Activated naive CD8-positive, alpha-beta T cell treated with anti-CD3 and anti-CD28 coated beads, Interleukin-2, amount 50 U/mL, for 24 hours (primary cell): ENCODE results near the gene ERLEC1.
"Not testable (repeated sequence)": the region's sequence is repeated elsewhere in the genome, so short reads cannot be mapped to it uniquely, and the experiment has no call there.

Source experiments
- ATAC-seq: fragments of 150-1000 bp; cut with Tn5 transposase; one replicate; pipeline ENCODE4 v1.10.0; 2021
- DNase-seq: peaks from one replicate; pipeline ENCODE4 v3.0.0; 2021
- H3K27ac Mint-ChIP-seq: one replicate; pipeline ENCODE4 v1.8.0; 2021; ENCODE audit warnings: mild to moderate bottlenecking, mixed read lengths
- H3K27me3 Mint-ChIP-seq: one replicate; pipeline ENCODE4 v1.8.0; 2021; ENCODE audit warnings: mixed read lengths
- H3K36me3 Mint-ChIP-seq: one replicate; pipeline ENCODE4 v1.8.0; 2021; ENCODE audit warnings: low read depth, mixed read lengths
- H3K4me1 Mint-ChIP-seq: one replicate; pipeline ENCODE4 v1.8.0; 2021; ENCODE audit warnings: mixed read lengths
- H3K4me3 Mint-ChIP-seq: one replicate; pipeline ENCODE4 v1.8.0; 2021; ENCODE audit warnings: mild to moderate bottlenecking, moderate library complexity, mixed read lengths
- H3K9me3 Mint-ChIP-seq: one replicate; pipeline ENCODE4 v1.8.0; 2021; ENCODE audit warnings: mixed read lengths

ERLEC1 gene

DNA sequence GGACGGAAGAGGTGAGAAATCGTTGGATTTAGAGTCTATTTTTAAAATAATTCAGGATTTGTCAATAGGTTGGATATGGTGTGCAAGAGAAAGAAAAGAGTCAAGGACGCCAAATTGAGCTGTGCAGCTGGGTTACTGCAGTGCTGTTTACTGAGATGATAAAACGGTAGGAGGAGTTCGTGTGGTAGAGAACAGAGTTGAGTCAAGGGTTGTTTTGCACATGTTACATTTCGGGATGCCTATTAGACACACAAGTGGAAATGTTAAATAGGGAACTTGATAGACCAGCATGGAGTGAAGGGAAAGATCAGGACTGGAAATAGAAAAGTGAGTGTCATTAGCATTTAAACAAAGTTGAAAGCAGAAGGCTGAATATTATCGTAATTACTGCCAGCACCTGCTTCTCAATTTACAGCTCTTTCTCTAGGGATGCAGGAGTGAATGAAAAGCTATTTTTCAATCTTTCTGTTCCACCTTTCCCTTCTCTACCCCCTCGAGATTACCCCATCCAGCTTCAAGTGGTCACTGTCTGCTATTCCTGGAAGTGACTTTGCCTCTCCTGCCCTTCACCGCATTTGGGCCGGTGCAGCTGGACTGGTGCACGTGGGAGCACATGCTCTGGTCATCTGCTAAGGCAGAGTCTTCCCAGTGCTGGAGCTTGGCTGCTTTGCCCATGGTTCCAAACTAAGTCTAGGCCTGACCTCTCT is 42.6 kb downstream of the ERLEC1 start:
- no peak for ATAC-seq
- H3K36me3 Mint-ChIP-seq, result peaks cover 5% of the 10 kb centered on the region
- H3K27ac Mint-ChIP-seq, result no peak overlapping the region

DNA sequence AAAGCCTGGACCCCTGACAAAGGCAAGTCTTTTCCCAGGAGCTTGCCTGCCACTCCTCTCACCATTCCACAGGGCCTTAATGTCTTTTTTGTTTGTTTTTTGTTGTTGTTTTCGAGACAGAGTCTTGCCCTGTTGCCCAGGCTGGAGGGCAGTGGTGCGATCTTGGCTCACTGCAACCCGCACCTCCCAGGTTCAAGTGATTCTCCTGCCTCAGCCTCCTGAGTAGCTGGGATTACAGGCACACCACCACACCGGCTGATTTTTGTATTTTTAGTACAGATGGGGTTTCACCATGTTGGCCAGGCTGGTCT is 43.1 kb downstream of the ERLEC1 start:
- not testable (repeated sequence) for H3K36me3 Mint-ChIP-seq, H3K4me3 Mint-ChIP-seq, ATAC-seq, DNase-seq, H3K27me3 Mint-ChIP-seq, H3K27ac Mint-ChIP-seq, H3K4me1 Mint-ChIP-seq
- peaks cover 15% of the 10 kb centered on the region for H3K9me3 Mint-ChIP-seq

More for the DNA sequence above, 42.6 kb downstream of the ERLEC1 start:
- DNase-seq, result no peak
- no peaks in the 10 kb centered on the region for H3K4me1 Mint-ChIP-seq
- no peak overlapping the region for H3K4me3 Mint-ChIP-seq
- H3K27me3 Mint-ChIP-seq, result no peaks in the 10 kb centered on the region
- peaks cover 10% of the 10 kb centered on the region for H3K9me3 Mint-ChIP-seq

DNA sequence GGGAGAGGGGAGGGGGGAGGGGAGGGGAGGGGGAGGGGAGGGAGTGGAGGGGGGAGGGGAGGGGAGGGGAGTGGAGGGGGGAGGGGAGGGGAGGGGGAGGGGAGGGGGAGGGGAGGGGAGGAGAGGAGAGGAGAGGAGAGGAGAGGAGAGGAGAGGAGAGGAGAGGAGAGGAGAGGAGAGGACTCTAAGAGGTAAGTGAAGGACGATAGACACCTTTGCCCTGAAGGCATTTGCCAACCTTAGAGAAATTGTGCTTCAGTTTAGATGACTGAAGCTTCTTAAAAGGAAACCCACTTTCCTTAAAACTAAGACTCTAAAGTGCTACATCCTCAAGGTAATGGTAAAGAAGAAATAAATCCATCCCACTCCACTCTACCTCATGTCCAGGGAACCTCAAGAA is 53.7 kb downstream of the ERLEC1 start:
- Mint-ChIP-seq H3K9me3 (no peaks in the 10 kb centered on the region), H3K4me3 (no peak overlapping the region), H3K4me1 (peaks cover 4% of the 10 kb centered on the region), H3K36me3 (peaks cover 3% of the 10 kb centered on the region), H3K27me3 (no peaks in the 10 kb centered on the region), H3K27ac (no peak overlapping the region)
- ATAC-seq (no peak), DNase-seq (no peak)

DNA sequence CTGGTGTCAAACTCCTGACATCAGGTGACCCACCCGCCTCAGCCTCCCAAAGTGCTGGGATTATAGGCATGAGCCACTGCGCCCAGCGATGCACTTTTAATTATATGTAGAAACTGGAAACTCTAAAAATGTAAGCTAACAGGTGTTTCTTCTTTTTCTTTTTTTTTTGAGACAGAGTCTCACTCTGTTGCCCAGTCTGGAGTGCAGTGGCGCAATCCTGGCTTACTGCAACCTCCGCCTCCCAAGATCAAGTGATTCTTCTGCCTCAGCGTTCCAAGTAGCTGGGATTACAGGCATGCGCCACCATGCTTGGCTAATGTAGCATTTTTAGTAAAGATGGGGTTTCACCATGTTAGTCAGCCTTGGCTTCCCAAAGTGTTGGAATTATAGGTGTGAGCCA is 54.8 kb downstream of the ERLEC1 start:
- H3K9me3 Mint-ChIP-seq, ATAC-seq, H3K27ac Mint-ChIP-seq, H3K27me3 Mint-ChIP-seq, H3K4me3 Mint-ChIP-seq, H3K36me3 Mint-ChIP-seq, DNase-seq, H3K4me1 Mint-ChIP-seq: not testable (repeated sequence)

DNA sequence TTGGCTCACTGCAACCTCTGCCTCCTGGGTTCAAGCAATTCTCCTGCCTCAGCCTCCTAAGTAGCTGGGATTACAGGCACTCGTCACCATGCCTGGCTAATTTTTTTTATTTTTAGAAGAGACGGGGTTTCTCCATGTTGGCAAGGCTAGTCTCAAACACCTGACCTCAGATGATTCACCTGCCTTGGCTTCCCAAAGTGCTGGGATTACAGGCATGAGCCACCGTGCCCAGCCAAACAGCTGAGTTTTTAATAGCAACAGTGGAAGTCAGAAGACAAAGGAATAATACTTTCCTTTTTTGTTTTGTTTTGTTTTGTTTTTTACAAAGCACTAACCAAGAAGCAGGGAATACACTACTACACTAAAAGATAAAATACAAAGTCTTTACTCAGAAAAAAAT is 56.0 kb downstream of the ERLEC1 start:
- ATAC-seq, result no peak
- no peak for DNase-seq
- H3K4me3 Mint-ChIP-seq, result no peak overlapping the region
- no peaks in the 10 kb centered on the region for H3K27me3 Mint-ChIP-seq
- no peak overlapping the region for H3K27ac Mint-ChIP-seq
- no peaks in the 10 kb centered on the region for H3K9me3 Mint-ChIP-seq
- H3K4me1 Mint-ChIP-seq, result peaks cover 4% of the 10 kb centered on the region
- H3K36me3 Mint-ChIP-seq, result no peaks in the 10 kb centered on the region

DNA sequence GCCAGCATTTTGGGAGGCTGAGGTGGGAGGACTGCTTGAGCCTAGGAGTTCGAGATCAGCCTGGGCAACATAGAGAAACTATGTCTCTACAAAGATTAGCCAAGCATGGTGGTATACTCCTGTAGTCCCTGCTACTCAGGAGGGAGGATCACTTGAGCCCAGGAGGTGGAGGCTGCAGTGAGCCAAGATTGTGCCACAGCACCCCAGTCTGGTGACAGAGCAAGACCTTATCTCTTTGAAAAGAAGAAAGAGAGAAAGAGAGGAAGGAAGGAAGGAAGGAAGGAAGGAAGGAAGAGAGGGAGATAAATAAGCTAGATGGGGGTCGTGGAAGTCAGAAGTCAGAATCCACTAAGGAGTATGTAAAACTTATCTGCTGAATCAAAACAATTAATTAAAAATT is 56.8 kb downstream of the ERLEC1 start:
- H3K4me1 Mint-ChIP-seq, result peaks cover 4% of the 10 kb centered on the region
- H3K27ac Mint-ChIP-seq, result no peak overlapping the region
- H3K9me3 Mint-ChIP-seq, result no peaks in the 10 kb centered on the region
- peaks cover 4% of the 10 kb centered on the region for H3K36me3 Mint-ChIP-seq
- H3K27me3 Mint-ChIP-seq, result no peaks in the 10 kb centered on the region
- ATAC-seq (no peak), DNase-seq (no peak)
- no peak overlapping the region for H3K4me3 Mint-ChIP-seq

DNA sequence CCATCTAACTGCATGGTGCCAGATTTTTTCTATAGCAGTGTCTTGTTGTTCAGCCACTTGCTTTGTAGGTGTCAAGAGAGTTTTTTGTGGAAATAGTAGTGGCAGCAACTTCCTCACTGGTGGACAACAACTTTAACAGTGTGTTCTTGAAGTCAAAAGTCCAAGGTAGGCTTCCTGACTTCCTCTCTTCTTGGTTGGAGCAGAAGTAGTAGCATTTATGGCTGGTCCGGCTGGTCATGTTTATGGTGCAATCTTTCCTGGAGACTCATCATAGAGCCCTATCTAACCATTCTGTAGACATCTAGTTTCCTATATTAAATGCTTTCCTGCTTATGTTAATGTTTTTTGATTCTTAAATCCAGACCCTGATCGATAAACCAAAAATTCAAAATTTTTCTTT is 61.2 kb downstream of the ERLEC1 start:
- Mint-ChIP-seq H3K36me3 (peaks cover 14% of the 10 kb centered on the region), H3K4me3 (no peak overlapping the region), H3K9me3 (no peaks in the 10 kb centered on the region), H3K27me3 (no peaks in the 10 kb centered on the region), H3K4me1 (peaks cover 1% of the 10 kb centered on the region), H3K27ac (no peak overlapping the region)
- ATAC-seq (no peak), DNase-seq (no peak)

DNA sequence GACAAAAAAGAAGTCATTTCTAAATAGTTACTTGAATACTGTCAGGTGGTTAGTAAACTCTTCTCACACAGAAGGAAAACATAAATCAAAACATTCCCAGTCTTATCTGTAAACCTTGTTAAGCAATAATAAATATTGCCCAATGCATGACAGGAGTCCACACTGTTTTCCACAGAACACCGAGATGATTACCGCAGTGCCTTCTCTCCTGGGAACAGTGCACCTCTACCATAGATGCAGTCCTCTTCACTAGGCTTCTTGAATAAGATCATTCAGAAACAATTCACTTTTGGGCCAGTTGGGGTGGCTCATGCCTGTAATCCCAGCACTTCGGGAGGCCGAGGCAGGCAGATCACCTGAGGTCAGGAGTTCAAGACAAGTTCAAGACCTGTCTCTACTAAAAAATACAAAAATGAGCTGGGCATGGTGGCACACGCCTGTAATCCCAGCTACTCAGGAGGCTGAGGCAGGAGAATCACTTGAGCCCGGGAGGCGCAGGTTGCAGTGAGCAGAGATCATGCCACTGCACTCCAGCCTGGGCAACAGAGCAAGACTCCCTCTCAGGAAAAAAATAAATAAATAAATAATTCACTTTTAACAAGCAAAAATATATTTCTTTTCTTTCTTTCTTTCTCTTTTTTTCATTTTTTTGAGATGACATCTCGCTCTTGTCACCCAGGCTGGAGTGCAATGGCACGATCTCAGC is 64.4 kb downstream of the ERLEC1 start:
- not testable (repeated sequence) for DNase-seq, H3K9me3 Mint-ChIP-seq, H3K27me3 Mint-ChIP-seq, ATAC-seq, H3K4me3 Mint-ChIP-seq, H3K4me1 Mint-ChIP-seq, H3K27ac Mint-ChIP-seq
- peaks cover 29% of the 10 kb centered on the region for H3K36me3 Mint-ChIP-seq

DNA sequence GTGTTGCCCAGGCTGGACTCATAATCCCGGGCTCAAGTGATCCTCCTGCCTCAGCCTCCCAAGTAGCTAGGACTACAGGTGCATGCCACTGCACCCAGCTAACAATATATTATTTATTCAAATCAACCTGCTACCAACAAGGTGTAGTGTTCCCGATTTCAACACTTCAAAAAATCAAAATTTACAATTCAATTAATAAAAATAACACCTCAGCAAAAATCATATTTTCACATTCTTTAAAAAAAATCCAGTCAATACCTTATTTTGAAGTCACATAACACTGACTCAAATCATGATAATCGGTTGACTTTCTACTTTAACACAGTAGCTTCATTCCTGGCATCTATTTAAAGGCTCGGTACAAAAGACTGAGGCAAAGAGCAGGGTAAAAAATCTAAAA is 65.7 kb downstream of the ERLEC1 start:
- no peak overlapping the region for H3K4me3 Mint-ChIP-seq
- no peaks in the 10 kb centered on the region for H3K9me3 Mint-ChIP-seq
- ATAC-seq, result no peak
- H3K4me1 Mint-ChIP-seq, result peaks cover 3% of the 10 kb centered on the region
- DNase-seq, result no peak
- no peaks in the 10 kb centered on the region for H3K27me3 Mint-ChIP-seq
- H3K27ac Mint-ChIP-seq, result no peak overlapping the region
- H3K36me3 Mint-ChIP-seq, result peaks cover 33% of the 10 kb centered on the region

DNA sequence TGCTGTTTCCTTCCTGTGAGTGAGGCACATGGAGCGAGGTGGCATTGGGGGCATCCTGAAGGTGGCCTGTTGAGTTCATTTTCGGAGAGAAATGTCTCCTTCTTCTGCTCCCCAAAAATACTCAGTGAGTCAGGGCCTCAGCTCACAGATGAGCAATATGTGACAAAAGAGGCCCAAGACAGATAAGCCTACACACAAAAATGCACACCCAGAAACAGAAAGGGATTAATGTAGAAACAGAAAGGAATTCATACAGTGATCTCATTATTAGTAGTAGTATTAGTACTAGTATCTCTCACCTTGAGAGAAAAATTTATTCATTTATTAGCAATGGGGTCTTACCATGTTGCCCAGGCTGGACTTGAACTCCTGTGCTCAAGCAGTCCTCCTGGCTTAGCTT is 67.8 kb downstream of the ERLEC1 start:
- no peak overlapping the region for H3K27ac Mint-ChIP-seq
- peaks cover 3% of the 10 kb centered on the region for H3K4me1 Mint-ChIP-seq
- DNase-seq, result no peak
- H3K9me3 Mint-ChIP-seq, result no peaks in the 10 kb centered on the region
- H3K4me3 Mint-ChIP-seq, result no peak overlapping the region
- no peaks in the 10 kb centered on the region for H3K27me3 Mint-ChIP-seq
- H3K36me3 Mint-ChIP-seq, result peaks cover 32% of the 10 kb centered on the region
- ATAC-seq, result no peak

DNA sequence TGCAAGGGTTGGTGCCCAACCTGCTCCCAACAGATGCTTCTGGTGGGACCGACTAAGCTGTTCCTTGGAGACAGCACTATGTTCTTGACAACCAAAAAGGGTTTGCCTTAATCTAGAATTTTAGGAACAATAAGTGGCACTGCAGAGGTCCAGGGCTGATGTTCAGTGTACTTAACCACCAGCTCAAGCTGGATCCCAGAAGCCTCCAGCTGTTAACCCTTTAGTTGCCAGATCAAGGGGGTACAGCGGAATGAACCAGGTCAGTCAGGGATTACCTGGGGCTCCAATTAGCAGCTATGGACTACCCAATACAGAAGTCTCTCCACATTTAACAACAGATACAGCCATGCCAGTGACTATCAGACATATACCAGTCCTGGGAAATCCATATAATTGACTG is 69.4 kb downstream of the ERLEC1 start:
- Mint-ChIP-seq H3K4me3 (no peak overlapping the region), H3K36me3 (peaks cover 31% of the 10 kb centered on the region), H3K9me3 (no peaks in the 10 kb centered on the region), H3K27me3 (no peaks in the 10 kb centered on the region), H3K4me1 (peaks cover 3% of the 10 kb centered on the region), H3K27ac (no peak overlapping the region)
- DNase-seq (no peak), ATAC-seq (no peak)

DNA sequence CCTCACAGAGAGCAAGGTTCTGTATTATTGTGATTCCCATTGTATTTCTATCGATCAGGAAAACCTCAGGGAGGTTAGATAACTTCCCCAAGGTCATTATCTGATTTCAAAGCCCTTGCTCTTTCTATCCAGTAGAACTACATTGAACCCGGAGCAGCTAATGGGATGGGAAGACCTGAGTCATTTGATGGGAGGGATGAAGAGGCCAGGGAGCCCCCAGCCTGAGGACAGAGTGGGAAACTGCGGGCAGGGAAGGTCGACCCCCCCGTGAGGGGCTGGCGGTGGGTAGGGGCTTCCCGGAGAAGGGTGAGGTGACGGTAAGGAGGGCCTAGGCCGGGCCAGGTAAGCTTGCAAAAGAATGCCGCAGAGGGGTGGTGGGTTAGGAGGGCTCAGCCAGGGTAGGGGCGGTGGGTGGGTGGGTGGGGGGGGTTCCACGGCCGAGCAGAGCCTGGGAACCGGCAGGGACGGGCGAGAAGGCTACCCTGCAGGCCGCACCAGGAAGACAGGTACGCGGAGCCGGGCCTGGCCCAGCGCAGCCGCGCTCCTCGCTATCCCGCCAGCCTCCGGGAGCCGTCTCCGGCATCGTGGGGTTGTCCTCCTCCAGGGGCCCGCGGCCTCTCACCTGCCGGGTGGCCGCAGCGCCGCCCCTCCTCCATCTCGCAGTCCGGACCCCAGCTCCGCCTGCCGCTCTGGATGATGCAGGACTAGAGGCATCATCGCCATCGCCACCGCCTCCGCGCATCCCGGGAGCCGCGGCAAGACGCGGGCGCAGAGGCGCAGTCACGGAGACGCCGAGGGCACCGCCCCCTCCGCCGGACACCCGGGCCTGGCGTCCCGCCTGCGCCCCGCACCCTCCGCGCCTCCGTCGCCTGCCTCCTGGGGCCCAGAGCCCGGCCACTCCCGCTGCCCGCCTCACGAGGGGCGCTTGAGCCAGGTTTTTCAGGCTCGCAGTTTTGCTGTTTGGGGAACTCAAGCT is 72.7 kb downstream of the ERLEC1 start, which contains the start of gene GPR75:
Gene GPR75 (minus strand): TSS at position 762 of the 976 bp plus-strand sequence. CDS start 5,211 bp downstream, outside the sequence.
- H3K36me3 Mint-ChIP-seq, result peaks cover 19% of the 10 kb centered on the region
- peaks cover 12% of the 10 kb centered on the region for H3K4me1 Mint-ChIP-seq
- no peak for ATAC-seq
- no peaks in the 10 kb centered on the region for H3K27me3 Mint-ChIP-seq
- H3K27ac Mint-ChIP-seq, result no peak within 1 kb of the TSS
- no peaks in the 10 kb centered on the region for H3K9me3 Mint-ChIP-seq
- DNase-seq, result no peak
- H3K4me3 Mint-ChIP-seq, result no peak within 1 kb of the TSS

DNA sequence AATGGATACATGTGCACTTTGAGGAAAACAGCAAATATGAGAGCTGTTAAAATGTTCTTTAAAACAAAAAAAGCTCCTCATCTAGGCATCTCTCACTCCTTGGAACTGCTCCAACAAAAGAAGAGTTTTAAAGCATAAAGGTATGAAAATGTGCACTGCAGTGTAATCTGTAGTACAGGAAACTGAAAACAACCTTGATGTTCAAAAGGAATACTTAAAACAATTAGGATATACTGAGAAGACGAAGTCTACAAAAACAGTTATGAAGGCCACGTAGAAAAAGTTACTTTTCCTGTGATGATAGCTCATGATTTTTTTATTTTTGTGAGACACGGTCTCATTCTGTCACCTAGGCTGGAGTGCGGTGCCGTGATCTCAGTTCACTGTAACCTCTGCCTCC is 75.0 kb downstream of the ERLEC1 start:
- DNase-seq (no peak), ATAC-seq (no peak)
- Mint-ChIP-seq H3K27ac (no peak overlapping the region), H3K27me3 (no peaks in the 10 kb centered on the region), H3K9me3 (no peaks in the 10 kb centered on the region), H3K4me1 (peaks cover 9% of the 10 kb centered on the region), H3K36me3 (peaks cover 37% of the 10 kb centered on the region), H3K4me3 (no peak overlapping the region)

DNA sequence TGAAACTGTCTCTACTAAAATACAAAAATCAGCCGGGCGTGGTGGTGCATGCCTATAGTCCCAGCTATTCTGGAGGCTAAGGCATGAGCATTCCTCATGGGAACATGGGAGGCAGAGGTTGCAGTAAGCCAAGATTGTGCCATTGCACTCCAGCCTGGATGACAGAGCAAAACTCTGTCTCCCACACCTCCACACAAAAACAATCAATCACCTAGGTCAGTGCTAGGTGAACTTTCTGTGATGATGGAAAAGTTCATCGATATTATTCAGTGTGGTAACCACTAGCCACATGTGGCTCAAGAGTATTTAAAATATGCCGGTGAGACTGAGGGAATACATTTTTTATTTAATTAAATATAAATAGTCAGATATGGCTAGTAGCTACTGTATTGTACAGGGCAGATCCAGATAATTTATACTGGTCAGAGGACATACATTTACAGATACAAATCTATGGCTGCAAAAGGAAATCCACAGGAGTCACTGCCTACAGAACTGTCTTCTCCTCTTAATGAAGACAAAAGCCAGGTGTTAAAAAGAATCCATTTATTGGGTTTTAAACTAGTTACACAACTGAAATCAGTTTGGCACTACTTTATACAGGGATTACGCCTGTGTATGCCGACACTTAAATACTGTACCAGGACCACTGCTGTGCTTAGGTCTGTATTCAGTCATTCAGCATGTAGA is 76.8 kb downstream of the ERLEC1 start:
- no peak for ATAC-seq
- H3K27me3 Mint-ChIP-seq, result no peaks in the 10 kb centered on the region
- peaks cover 36% of the 10 kb centered on the region for H3K36me3 Mint-ChIP-seq
- no peak for DNase-seq
- no peaks in the 10 kb centered on the region for H3K9me3 Mint-ChIP-seq
- H3K4me3 Mint-ChIP-seq, result no peak overlapping the region
- no peak overlapping the region for H3K27ac Mint-ChIP-seq
- H3K4me1 Mint-ChIP-seq, result peaks cover 9% of the 10 kb centered on the region
